A549 (cell line): ENCODE results near the gene HILPDA. TPM values are rescaled to one million over a fixed set of nuclear protein-coding genes. Genes with fewer than 3 reads are reported as not detected.

ENCODE experiments used
- ATAC-seq, 2 experiments: fragments of 200-7000 bp in 1 of 2; fragments of >200 bp in 1 of 2; cut with Nextera tagmentation in 1 of 2; cut with Tn5 transposase in 1 of 2; 3 replicates each; pipeline versions ENCODE4 v1.8.0 to v1.9.1; 2018 to 2020; ENCODE audit warnings: mild to moderate bottlenecking in 1 of 2, moderate library complexity in 1 of 2
- CTCF ChIA-PET: fragments of 300-600 bp; sonication (Branson Sonifier 250); formaldehyde crosslinking; extraction: SDS; loops from one replicate; lab custom pipeline; 2021; ENCODE audit warnings: antibody characterized with exemption, inconsistent platforms; lab: Yijun Ruan, JAX
- POLR2A ChIA-PET: fragments of 350-600 bp; formaldehyde crosslinking; extraction: SDS; loops from one replicate; lab custom pipeline; 2021; ENCODE audit warnings: antibody characterized with exemption, inconsistent platforms; lab: Yijun Ruan, JAX
- DNase-seq, 2 experiments: peaks; one replicate each; pipeline versions ENCODE4 v3.0.0 to v3.0.0-alpha.2; 2011 to 2016; ENCODE audit warnings: low read depth in 1 of 2, low spot score in 1 of 2
- FAIRE-seq: peaks from 2 replicates; lab custom pipeline; 2011; peaks lifted over from hg19 to GRCh38; lab: Jason Lieb, UNC
- H3K27ac ChIP-seq, 2 experiments: fragments of >200 bp; sonication (Bioruptor Twin); formaldehyde crosslinking; 3 replicates each; pipeline ENCODE4 v1.5.1; 2016 to 2017
- H3K4me1 ChIP-seq: fragments of >200 bp; sonication (Bioruptor Twin); formaldehyde crosslinking; 3 replicates; pipeline ENCODE4 v1.6.1; 2016
- H3K4me2 ChIP-seq: fragments of >200 bp; sonication (Bioruptor Twin); formaldehyde crosslinking; 3 replicates; pipeline ENCODE4 v1.6.1; 2016
- H3K4me3 ChIP-seq: fragments of >200 bp; sonication (Bioruptor Twin); formaldehyde crosslinking; 3 replicates; pipeline ENCODE4 v1.5.1; 2016
- H3K9me3 ChIP-seq: fragments of >200 bp; sonication (Bioruptor Twin); formaldehyde crosslinking; 3 replicates; pipeline ENCODE4 v1.6.1; 2016
- CEBPB ChIP-seq, 2 experiments: fragments of >200 bp in 1 of 2; sonication (Bioruptor Twin) in 1 of 2; formaldehyde crosslinking in 1 of 2; IDR thresholded peaks; 2 replicates each; pipeline ENCODE4 v1.6.1; 2012 to 2016
- CHD2 ChIP-seq: fragments of 150-350 bp; IDR thresholded peaks from 2 replicates; pipeline ENCODE4 v1.6.1; 2014; ENCODE audit warnings: low read length; ENCODE audit not compliant: partially characterized antibody
- CHD4 ChIP-seq: fragments of 200-600 bp; sonication (generic); IDR thresholded peaks from 2 replicates; pipeline ENCODE4 v1.6.1; 2016; ENCODE audit warnings: antibody characterized with exemption, mild to moderate bottlenecking, borderline replicate concordance
- EP300 ChIP-seq, 2 experiments: fragments of >200 bp; sonication (Bioruptor Twin); formaldehyde crosslinking; IDR thresholded peaks; 2 replicates in 1 of 2; 3 replicates in 1 of 2; pipeline ENCODE4 v1.6.1; 2016 to 2017
- FOSL2 ChIP-seq, 2 experiments: fragments of 450-650 bp in 1 of 2; fragments of >200 bp in 1 of 2; sonication (Bioruptor Twin) in 1 of 2; formaldehyde crosslinking; IDR thresholded peaks; 2 replicates each; pipeline versions ENCODE4 v1.5.0 to v1.6.1; 2016 to 2020; ENCODE audit warnings: mild to moderate bottlenecking in 1 of 2, moderate library complexity in 1 of 2
- FOXS1 ChIP-seq: fragments of 250-450 bp; sonication (Bioruptor Pico); IDR thresholded peaks from 2 replicates; pipeline ENCODE4 v1.5.0; 2020; ENCODE audit warnings: mild to moderate bottlenecking, moderate library complexity
- GATA3 ChIP-seq: IDR thresholded peaks from 2 replicates; pipeline ENCODE4 v1.6.1; 2012; ENCODE audit warnings: borderline replicate concordance
- HDAC2 ChIP-seq: fragments of 200-600 bp; sonication (generic); IDR thresholded peaks from 2 replicates; pipeline ENCODE4 v1.6.1; 2016
- HES2 ChIP-seq: fragments of >200 bp; sonication (Bioruptor Twin); formaldehyde crosslinking; IDR thresholded peaks from 2 replicates; pipeline ENCODE4 v1.6.1; 2016
- HOXA7 ChIP-seq: fragments of 250-450 bp; sonication (Bioruptor Pico); IDR thresholded peaks from 2 replicates; pipeline ENCODE4 v1.5.0; 2020; ENCODE audit warnings: mild to moderate bottlenecking, moderate library complexity
- JUN ChIP-seq, 2 experiments: fragments of >200 bp; sonication (Bioruptor Twin); formaldehyde crosslinking; IDR thresholded peaks; 2 replicates in 1 of 2; 3 replicates in 1 of 2; pipeline ENCODE4 v1.6.1; 2016 to 2017
- JUNB ChIP-seq: fragments of >200 bp; sonication (Bioruptor Twin); formaldehyde crosslinking; IDR thresholded peaks from 2 replicates; pipeline ENCODE4 v1.6.1; 2016
- KDM1A ChIP-seq: fragments of 200-600 bp; sonication (generic); IDR thresholded peaks from 2 replicates; pipeline ENCODE4 v1.6.1; 2016; ENCODE audit warnings: low read depth, mild to moderate bottlenecking
- MAFK ChIP-seq: fragments of 450-650 bp; IDR thresholded peaks from 2 replicates; pipeline ENCODE4 v1.6.1; 2014; ENCODE audit not compliant: partially characterized antibody
- MYC ChIP-seq: IDR thresholded peaks from 2 replicates; pipeline ENCODE4 v1.6.1; 2012; ENCODE audit warnings: mild to moderate bottlenecking, inconsistent platforms, low read length, improper control_type of control experiment, borderline replicate concordance
- PBX3 ChIP-seq: IDR thresholded peaks from 2 replicates; pipeline ENCODE4 v1.6.1; 2012
- PHF8 ChIP-seq: fragments of 200-600 bp; sonication (generic); IDR thresholded peaks from 2 replicates; pipeline ENCODE4 v1.6.1; 2016; ENCODE audit warnings: low read depth, mild to moderate bottlenecking, antibody characterized with exemption, moderate library complexity, borderline replicate concordance
- RFX5 ChIP-seq: fragments of 450-650 bp; IDR thresholded peaks from 2 replicates; pipeline ENCODE4 v1.7.1; 2014; ENCODE audit warnings: antibody characterized with exemption, mild to moderate bottlenecking, moderate library complexity
- RNF2 ChIP-seq: fragments of 200-600 bp; sonication (generic); IDR thresholded peaks from 2 replicates; pipeline ENCODE4 v1.6.1; 2016; ENCODE audit warnings: low read depth, mild to moderate bottlenecking, antibody characterized with exemption, moderate library complexity, borderline replicate concordance
- SMC3 ChIP-seq: fragments of >200 bp; sonication (Bioruptor Twin); formaldehyde crosslinking; IDR thresholded peaks from 3 replicates; pipeline ENCODE4 v1.6.1; 2018; ENCODE audit warnings: inconsistent platforms
- TFCP2L1 ChIP-seq: fragments of 250-450 bp; sonication (Bioruptor Pico); IDR thresholded peaks from 2 replicates; pipeline ENCODE4 v1.5.0; 2021; ENCODE audit warnings: mild to moderate bottlenecking
- ZNF302 ChIP-seq: fragments of 250-450 bp; sonication (Bioruptor Pico); IDR thresholded peaks from 2 replicates; pipeline ENCODE4 v1.9.0; 2021; ENCODE audit warnings: inconsistent platforms, mild to moderate bottlenecking, moderate library complexity
- WGBS: methylation state at CpG from one replicate; pipeline ENCODE4 v1.1.6; 2017; ENCODE audit errors: missing lambda C conversion rate; 5-methylcytosine and 5-hydroxymethylcytosine counted together
- polyA plus RNA-seq, 4 experiments: library from polyadenylated mRNA; depleted of rRNA in 3 of 4; stranded (reverse); fragments of >200 nt; fragmentation: RNase III in 1 of 4; extraction: RNeasy Plus Mini Kit Qiagen cat#74134 plus additional on column Dnase treatment in 1 of 4; gene quantifications; 2 replicates in 3 of 4; 3 replicates in 1 of 4; pipeline ENCODE4 v1.2.3, GENCODE V29; 2011 to 2017
- TF ChIP-seq, protein P1 (sequence below): IDR thresholded peaks from 2 replicates; pipeline ENCODE4 v1.6.1; 2012

HILPDA gene
- polyA plus RNA-seq, 2 of the 4 experiments (the other 2 are of a cell fraction) = 24.2 to 94.6 TPM

DNA sequence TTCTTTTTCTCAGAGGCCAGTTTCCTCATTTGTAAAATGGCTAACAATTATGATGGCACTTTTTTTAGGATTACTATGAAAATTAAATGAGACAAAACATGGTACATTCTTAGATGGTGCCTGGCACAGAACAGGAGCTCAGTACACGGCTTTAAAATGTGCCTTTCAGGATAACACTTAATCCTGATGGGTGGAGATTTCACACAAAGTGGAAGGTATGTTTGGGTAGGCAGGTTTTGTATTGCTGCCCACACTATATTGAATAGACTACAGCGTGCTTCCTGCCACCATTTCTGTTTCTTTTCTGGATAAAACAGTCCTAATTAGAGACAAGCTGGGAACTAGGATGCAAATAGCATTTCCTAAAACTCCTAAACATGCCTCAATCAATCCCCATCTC lies 23.9 kb upstream of the HILPDA start:
- 45% methylated on average over 2 of the region's 2 CpGs for WGBS
- Histone ChIP-seq H3K4me3 (no peak overlapping the region), H3K4me1 (peaks cover 74% of the 10 kb centered on the region), H3K27ac (peak overlapping the region; percentile 87 to 95), H3K4me2 (peak overlapping the region; percentile 84), H3K9me3 (no peaks in the 10 kb centered on the region)
- DNase-seq (no peak), FAIRE-seq (no peak), ATAC-seq (no peak)
- TF ChIP-seq JUNB (no peak), KDM1A (no peak), HOXA7 (no peak), CHD2 (no peak), MYC (no peak), PHF8 (no peak), RNF2 (no peak), TFCP2L1 (CRISPR knock-in tag) (no peak), FOXS1 (CRISPR knock-in tag) (no peak)
- TF ChIP-seq, protein P1, sequence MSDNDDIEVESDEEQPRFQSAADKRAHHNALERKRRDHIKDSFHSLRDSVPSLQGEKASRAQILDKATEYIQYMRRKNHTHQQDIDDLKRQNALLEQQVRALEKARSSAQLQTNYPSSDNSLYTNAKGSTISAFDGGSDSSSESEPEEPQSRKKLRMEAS = no peak
- CTCF ChIA-PET = interaction anchor here (0.9 to 23.8 kb wide), 11 partner anchors 9 to 85 kb away, joined by 3 to 695 read pairs (median 6); partner anchors contain the start of genes HILPDA, IMPDH1 and RBM28
- POLR2A ChIA-PET = interaction anchor here (1.0 kb wide), 1 partner anchor 24 kb away, joined by 4 read pairs; the partner anchor contains the start of gene HILPDA

DNA sequence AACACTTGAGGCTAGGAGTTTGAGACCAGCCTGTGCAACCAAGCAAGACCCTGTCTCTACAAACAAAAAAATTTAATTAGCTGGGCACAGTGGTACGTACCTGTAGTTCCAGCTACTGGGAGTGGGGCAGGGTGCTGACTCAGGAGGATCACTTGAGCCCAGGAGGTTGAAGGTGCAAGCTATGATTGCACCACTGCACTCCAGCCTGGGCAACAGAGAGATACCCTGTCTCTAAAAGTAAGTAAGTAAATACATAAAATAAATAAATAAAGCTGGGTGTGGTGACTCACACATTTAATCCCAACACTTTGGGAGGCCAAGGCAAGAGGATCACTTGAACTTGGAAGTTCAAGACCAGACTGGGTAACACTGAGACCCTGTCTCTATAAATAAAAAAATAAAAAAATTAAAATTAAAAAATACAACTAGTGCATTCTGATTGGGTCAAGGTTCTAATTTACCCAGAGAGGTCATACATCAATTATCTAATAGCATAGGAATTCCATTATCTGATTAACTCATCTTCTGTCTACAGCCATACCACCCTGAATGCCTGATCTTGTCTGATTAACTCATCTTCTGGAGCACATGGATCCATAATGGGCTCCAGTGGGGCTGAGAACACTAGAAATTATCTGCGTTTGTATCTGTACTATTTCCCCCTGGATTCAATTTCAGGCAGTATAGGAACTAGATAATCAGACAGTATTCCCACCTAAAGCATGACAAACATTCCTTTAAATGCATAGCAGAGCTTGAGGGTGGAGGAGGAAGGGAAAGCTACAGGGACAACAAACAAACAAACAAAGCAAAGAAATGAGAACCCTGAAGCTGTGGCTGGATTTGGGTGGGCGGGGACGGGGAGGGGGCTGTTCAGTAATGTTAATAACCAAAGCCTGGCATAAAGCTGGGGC lies 21.0 kb upstream of the HILPDA start:
- H3K27ac ChIP-seq = peak overlapping the region; percentile 87 to 95
- ATAC-seq = peak; percentile 62 to 70
- ChIA-PET CTCF (interaction anchor here (0.8 to 23.8 kb wide), 11 partner anchors 9 to 449 kb away, joined by 3 to 695 read pairs (median 6); partner anchors contain the start of genes HILPDA and IMPDH1), POLR2A (interaction anchor here (1.5 to 1.9 kb wide), 3 partner anchors 21 to 25 kb away, joined by 4 to 15 read pairs (median 10); partner anchors contain the start of genes HILPDA and IMPDH1)
- peak overlapping the region; percentile 17; the same call in 1 of the 3 replicates for H3K4me3 ChIP-seq
- peak; percentile 69 for TF ChIP-seq GATA3
- TF ChIP-seq MYC = 0 out of 2 replicates have a peak, but pooled peaks have one; percentile 26
- TF ChIP-seq FOSL2 (IDR thresholded peaks at IDR 0.05) = peak; percentile 77
- peak; percentile 92 for TF ChIP-seq FOSL2 (CRISPR knock-in tag; IDR thresholded peaks at IDR 0.05)
- TF ChIP-seq PBX3 = 0 out of 2 replicates have a peak, but pooled peaks have one; percentile 26
- peak; percentile 41 to 72; a peak in 1 of 5 replicates for TF ChIP-seq JUN (IDR thresholded peaks at IDR 0.05)
- TF ChIP-seq CEBPB (IDR thresholded peaks at IDR 0.05) = peak; percentile 79 to 95; a peak in 3 of 4 replicates
- no peak for TF ChIP-seq TFCP2L1 (CRISPR knock-in tag)
- TF ChIP-seq HES2 = no peak
- TF ChIP-seq SMC3 = peak; percentile 16; the same call in 1 of the 3 replicates
- no peak for TF ChIP-seq RFX5
- TF ChIP-seq ZNF302 = 0 out of 2 replicates have a peak, but pooled peaks have one; percentile 7
- TF ChIP-seq JUNB = peak; percentile 85
- TF ChIP-seq, protein P1 = peak; percentile 29; the same call in 1 of the 2 replicates
- TF ChIP-seq FOXS1 (CRISPR knock-in tag) = no peak
- TF ChIP-seq CHD4 = peak; percentile 58; the same call in 1 of the 2 replicates
- TF ChIP-seq HDAC2 = 0 out of 2 replicates have a peak, but pooled peaks have one; percentile 39
- TF ChIP-seq MAFK = peak; percentile 90
- TF ChIP-seq EP300 (IDR thresholded peaks at IDR 0.05) = peak; percentile 74 to 79; a peak in 3 of 5 replicates
- peaks cover 61% of the 10 kb centered on the region for H3K4me1 ChIP-seq
- no peak for FAIRE-seq
- peak; percentile 24 to 91 for DNase-seq
- 0% methylated on average over 3 of the region's 4 CpGs for WGBS
- H3K4me2 ChIP-seq = peak overlapping the region; percentile 84
- no peaks in the 10 kb centered on the region for H3K9me3 ChIP-seq
